ENCODE data around the gene UBL7.

GRCh38 chr15:74421302-74422245 is 39.4 kb downstream of the UBL7 start:
- TF ChIP-seq, protein P1, sequence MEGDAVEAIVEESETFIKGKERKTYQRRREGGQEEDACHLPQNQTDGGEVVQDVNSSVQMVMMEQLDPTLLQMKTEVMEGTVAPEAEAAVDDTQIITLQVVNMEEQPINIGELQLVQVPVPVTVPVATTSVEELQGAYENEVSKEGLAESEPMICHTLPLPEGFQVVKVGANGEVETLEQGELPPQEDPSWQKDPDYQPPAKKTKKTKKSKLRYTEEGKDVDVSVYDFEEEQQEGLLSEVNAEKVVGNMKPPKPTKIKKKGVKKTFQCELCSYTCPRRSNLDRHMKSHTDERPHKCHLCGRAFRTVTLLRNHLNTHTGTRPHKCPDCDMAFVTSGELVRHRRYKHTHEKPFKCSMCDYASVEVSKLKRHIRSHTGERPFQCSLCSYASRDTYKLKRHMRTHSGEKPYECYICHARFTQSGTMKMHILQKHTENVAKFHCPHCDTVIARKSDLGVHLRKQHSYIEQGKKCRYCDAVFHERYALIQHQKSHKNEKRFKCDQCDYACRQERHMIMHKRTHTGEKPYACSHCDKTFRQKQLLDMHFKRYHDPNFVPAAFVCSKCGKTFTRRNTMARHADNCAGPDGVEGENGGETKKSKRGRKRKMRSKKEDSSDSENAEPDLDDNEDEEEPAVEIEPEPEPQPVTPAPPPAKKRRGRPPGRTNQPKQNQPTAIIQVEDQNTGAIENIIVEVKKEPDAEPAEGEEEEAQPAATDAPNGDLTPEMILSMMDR (IDR thresholded peaks at IDR 0.05) = no peak
- no peak for TF ChIP-seq POLR2A (IDR thresholded peaks at IDR 0.05)
